ENCODE results near the gene RGPD8.

The RGPD8 gene

GRCh38 chr2:112335600-112335999 lies 97.8 kb downstream of the RGPD8 start:
- CTCF ChIA-PET = no interaction called here
- TF ChIP-seq ZNF384 (IDR thresholded peaks at IDR 0.05) (no peak), NFRKB (IDR thresholded peaks at IDR 0.05) (no peak), PKNOX1 (IDR thresholded peaks at IDR 0.05) (no peak), CTBP1 (IDR thresholded peaks at IDR 0.05; ENCODE audit: borderline replicate concordance) (no peak), LEF1 (IDR thresholded peaks at IDR 0.05; ENCODE audit: borderline replicate concordance) (no peak), FOXA1 (IDR thresholded peaks at IDR 0.05) (no peak), SP1 (IDR thresholded peaks at IDR 0.05) (no peak), ELF4 (IDR thresholded peaks at IDR 0.05) (no peak), HDGF (IDR thresholded peaks at IDR 0.05; ENCODE audit: borderline replicate concordance) (no peak), BHLHE40 (IDR thresholded peaks at IDR 0.05; ENCODE audit: borderline replicate concordance) (no peak), TARDBP (IDR thresholded peaks at IDR 0.05) (no peak), FOXK2 (IDR thresholded peaks at IDR 0.05) (no peak)
- DNase-seq (ENCODE audit: extremely low spot score) = no peak
- POLR2A ChIA-PET = interaction anchor here (1.1 kb wide), 1 partner anchor 80 kb away, joined by 3 read pairs; the partner anchor contains the start of gene ZC3H8

DNA sequence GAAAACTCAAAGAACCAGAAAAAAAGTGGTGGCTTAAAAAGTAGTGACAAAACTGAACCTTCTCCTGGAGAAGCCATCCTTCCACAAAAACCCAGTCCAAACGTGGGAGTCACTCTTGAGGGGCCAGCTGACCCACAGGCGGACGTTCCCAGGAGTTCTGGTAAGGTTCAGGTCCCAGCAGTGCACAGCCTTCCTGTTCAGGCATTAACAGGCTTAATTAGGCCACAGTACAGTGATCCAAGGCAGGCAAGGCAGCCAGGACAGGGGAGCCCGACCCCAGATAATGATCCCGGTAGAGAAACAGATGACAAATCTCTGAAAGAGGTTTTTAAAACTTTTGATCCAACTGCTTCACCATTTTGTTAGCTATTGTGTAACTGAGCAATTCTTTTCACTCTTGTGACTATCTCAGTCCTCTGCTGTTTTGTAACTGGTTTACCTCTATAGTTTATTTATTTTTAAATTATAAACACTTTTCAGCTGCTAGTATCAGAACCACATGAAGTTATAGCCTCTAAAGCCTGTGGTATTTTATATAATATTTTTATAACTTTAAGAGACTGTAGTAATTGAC lies 101.2 kb downstream of the RGPD8 start:
- no peak for DNase-seq (ENCODE audit: extremely low spot score)
- TF ChIP-seq PKNOX1 (IDR thresholded peaks at IDR 0.05) (no peak), NFRKB (IDR thresholded peaks at IDR 0.05) (no peak), SP1 (IDR thresholded peaks at IDR 0.05) (no peak), LEF1 (IDR thresholded peaks at IDR 0.05; ENCODE audit: borderline replicate concordance) (no peak), L3MBTL2 (conservative IDR thresholded peaks at IDR 0.05) (no peak), BHLHE40 (IDR thresholded peaks at IDR 0.05; ENCODE audit: borderline replicate concordance) (no peak), FOXA1 (IDR thresholded peaks at IDR 0.05) (no peak), TARDBP (IDR thresholded peaks at IDR 0.05) (no peak), ARNT (IDR thresholded peaks at IDR 0.05) (no peak), SUZ12 (IDR thresholded peaks at IDR 0.05) (no peak), FOXM1 (IDR thresholded peaks at IDR 0.05; ENCODE audit: borderline replicate concordance) (no peak), FOXK2 (IDR thresholded peaks at IDR 0.05) (no peak), CTBP1 (IDR thresholded peaks at IDR 0.05; ENCODE audit: borderline replicate concordance) (no peak), ELF4 (IDR thresholded peaks at IDR 0.05) (no peak), ZNF384 (IDR thresholded peaks at IDR 0.05) (no peak)
- ChIA-PET POLR2A (interaction anchor here (1.1 kb wide), 1 partner anchor 18 kb away, joined by 4 read pairs; no protein-coding TSS in a partner anchor), CTCF (no interaction called here)

DNA sequence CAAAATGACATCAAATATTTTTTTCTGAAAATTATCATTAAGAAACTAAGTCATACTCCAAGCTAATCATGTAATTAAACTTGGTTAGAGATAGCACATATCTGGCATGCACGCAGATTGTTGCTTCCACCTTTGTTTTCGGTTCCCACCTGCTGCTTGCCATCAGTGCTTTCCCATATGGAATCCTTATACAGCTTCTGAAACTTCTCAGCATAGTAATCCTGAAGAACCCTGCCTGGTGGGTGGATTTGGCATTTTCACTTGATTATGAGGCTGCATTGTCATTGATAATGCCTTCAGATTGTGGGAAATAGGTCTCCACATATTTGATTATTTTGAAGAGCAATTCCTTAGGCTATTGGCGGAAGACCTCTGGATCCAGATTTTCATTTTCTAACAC lies 110.5 kb downstream of the RGPD8 start:
- no peak for TF ChIP-seq SP1 (IDR thresholded peaks at IDR 0.05)
- TF ChIP-seq BHLHE40 (IDR thresholded peaks at IDR 0.05; ENCODE audit: borderline replicate concordance) = no peak
- TF ChIP-seq NFRKB (IDR thresholded peaks at IDR 0.05) = no peak
- TF ChIP-seq SUZ12 (IDR thresholded peaks at IDR 0.05) = no peak
- TF ChIP-seq FOXM1 (IDR thresholded peaks at IDR 0.05; ENCODE audit: borderline replicate concordance) = no peak
- no peak for TF ChIP-seq ELF4 (IDR thresholded peaks at IDR 0.05)
- no peak for TF ChIP-seq HDGF (IDR thresholded peaks at IDR 0.05; ENCODE audit: borderline replicate concordance)
- no peak for TF ChIP-seq ZNF384 (IDR thresholded peaks at IDR 0.05)
- no peak for TF ChIP-seq PKNOX1 (IDR thresholded peaks at IDR 0.05)
- no peak for TF ChIP-seq FOXK2 (IDR thresholded peaks at IDR 0.05)
- no peak for TF ChIP-seq LEF1 (IDR thresholded peaks at IDR 0.05; ENCODE audit: borderline replicate concordance)
- no peak for TF ChIP-seq FOXA1 (IDR thresholded peaks at IDR 0.05)
- TF ChIP-seq L3MBTL2 (conservative IDR thresholded peaks at IDR 0.05) = no peak
- no peak for TF ChIP-seq ARNT (IDR thresholded peaks at IDR 0.05)
- CTCF ChIA-PET = no interaction called here
- DNase-seq (ENCODE audit: extremely low spot score) = no peak
- POLR2A ChIA-PET = no interaction called here

DNA sequence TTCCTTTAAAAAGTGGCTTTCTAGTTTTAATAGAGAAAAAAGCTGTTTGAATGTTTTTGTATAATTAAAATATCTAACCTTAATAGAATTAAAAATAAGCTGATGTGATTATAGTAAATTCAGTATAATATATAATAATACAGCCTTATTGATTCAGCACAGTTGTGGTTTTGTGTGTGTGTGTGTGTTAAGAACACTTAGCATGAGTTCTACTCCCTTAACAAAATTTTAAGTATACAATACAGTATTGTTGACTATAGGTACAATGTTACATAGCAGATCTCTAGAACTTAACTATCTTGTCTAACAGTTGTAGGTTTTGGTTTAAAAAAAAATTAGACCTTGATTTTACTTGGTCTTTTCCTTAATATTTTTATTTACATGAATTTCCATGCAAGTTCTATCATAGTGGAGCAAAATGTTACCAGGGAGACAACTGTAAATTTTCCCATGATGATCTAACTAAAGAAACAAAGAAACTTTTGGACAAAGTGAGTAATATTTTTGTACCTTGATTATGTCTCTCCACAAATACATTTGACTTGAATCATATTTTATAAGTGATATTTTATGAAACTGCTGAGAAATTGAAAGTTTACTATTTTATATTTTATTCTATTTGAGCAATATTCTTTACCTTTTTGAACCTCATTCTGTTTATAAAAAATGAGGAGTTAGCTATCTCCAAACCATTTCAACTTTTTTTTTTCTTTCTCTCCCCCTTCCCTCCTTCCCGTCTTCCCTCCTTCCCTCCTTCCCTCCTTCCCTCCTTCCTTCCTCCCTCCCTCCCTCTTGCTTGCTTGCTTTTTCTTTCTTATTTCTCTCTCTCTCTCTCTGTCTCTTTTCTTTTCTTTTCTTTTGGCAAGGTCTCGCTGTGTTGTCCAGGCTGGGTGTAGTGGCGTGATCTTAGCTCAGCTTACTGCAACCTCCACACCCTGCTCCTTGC lies 111.8 kb downstream of the RGPD8 start:
- no peak for DNase-seq (ENCODE audit: extremely low spot score)
- no peak for TF ChIP-seq BHLHE40 (IDR thresholded peaks at IDR 0.05; ENCODE audit: borderline replicate concordance)
- no peak for TF ChIP-seq ELF4 (IDR thresholded peaks at IDR 0.05)
- no peak for TF ChIP-seq TARDBP (IDR thresholded peaks at IDR 0.05)
- TF ChIP-seq PKNOX1 (IDR thresholded peaks at IDR 0.05) = no peak
- TF ChIP-seq ARNT (IDR thresholded peaks at IDR 0.05) = no peak
- no peak for TF ChIP-seq HDGF (IDR thresholded peaks at IDR 0.05; ENCODE audit: borderline replicate concordance)
- TF ChIP-seq CTBP1 (IDR thresholded peaks at IDR 0.05; ENCODE audit: borderline replicate concordance) = no peak
- TF ChIP-seq SP1 (IDR thresholded peaks at IDR 0.05) = no peak
- no peak for TF ChIP-seq FOXM1 (IDR thresholded peaks at IDR 0.05; ENCODE audit: borderline replicate concordance)
- no peak for TF ChIP-seq ZNF384 (IDR thresholded peaks at IDR 0.05)
- TF ChIP-seq SUZ12 (IDR thresholded peaks at IDR 0.05) = no peak
- TF ChIP-seq FOXK2 (IDR thresholded peaks at IDR 0.05) = no peak
- no peak for TF ChIP-seq NFRKB (IDR thresholded peaks at IDR 0.05)
- ChIA-PET POLR2A (no interaction called here), CTCF (no interaction called here)

All from HEK293T (cell line).